Endothelial cell of umbilical vein (primary cell): Measurements from ENCODE around the gene OR6V1.

Source experiments
- CTCF ChIP-seq, 2 donors: IDR thresholded peaks; 1 replicate in 1 of 2; 2 replicates in 1 of 2; pipeline ENCODE4 v1.5.1; 2011; ENCODE audit warnings: low read length in 2 of 2, mild to moderate bottlenecking in 2 of 2, moderate library complexity in 2 of 2, control low read depth in 1 of 2, inconsistent platforms in 1 of 2, low read depth in 1 of 2; ENCODE audit not compliant: insufficient read depth in 1 of 2; ENCODE audit errors: extremely low read depth in 1 of 2
- EZH2 ChIP-seq: IDR thresholded peaks from 2 replicates; pipeline ENCODE4 v1.6.1; 2012; ENCODE audit warnings: borderline replicate concordance, low read depth, mild to moderate bottlenecking, moderate library complexity, low read length, inconsistent platforms; ENCODE audit not compliant: severe bottlenecking
- FOS ChIP-seq: IDR thresholded peaks from 2 replicates; pipeline ENCODE4 v1.6.1; 2011; ENCODE audit warnings: mild to moderate bottlenecking, low read length, moderate library complexity, borderline replicate concordance; ENCODE audit not compliant: insufficient read depth
- JUN ChIP-seq: IDR thresholded peaks from 2 replicates; pipeline ENCODE4 v1.6.1; 2011; ENCODE audit warnings: borderline replicate concordance, low read depth; ENCODE audit not compliant: insufficient read length, insufficient read depth
- POLR2A ChIP-seq: IDR thresholded peaks from 2 replicates; pipeline ENCODE4 v1.6.1; 2012; ENCODE audit warnings: low read depth, mild to moderate bottlenecking, control low read depth, low read length
- POLR2AphosphoS5 ChIP-seq: IDR thresholded peaks from 2 replicates; pipeline ENCODE4 v1.6.1; 2012; ENCODE audit warnings: low read depth, mild to moderate bottlenecking, control low read depth, low read length, moderate library complexity; ENCODE audit not compliant: insufficient read depth

- TF ChIP-seq CTCF (IDR thresholded peaks at IDR 0.05; ENCODE audit: extremely low read depth in 1 of 2, insufficient read depth in 1 of 2, low read depth in 1 of 2, low read length in 2 of 2) (no peak), EZH2 (no peak), POLR2A (no peak), JUN (no peak), POLR2AphosphoS5 (no peak), FOS (no peak)
Observed at GRCh38 chr7:143015084-143015483, 37.1 kb upstream of the OR6V1 start.
